H9 (cell line): ENCODE results near the gene ABHD17C. TPM values are rescaled to one million over a fixed set of nuclear protein-coding genes. Genes with fewer than 3 reads are reported as not detected.

Experiments
- DNase-seq: peaks from one replicate; pipeline ENCODE4 v3.0.0-alpha.2; 2017
- H2AFZ ChIP-seq: one replicate; pipeline ENCODE4 v1.6.1; 2013; ENCODE audit warnings: mild to moderate bottlenecking, low read length, control low read depth, moderate library complexity
- H2AK5ac ChIP-seq: 2 replicates; pipeline ENCODE4 v1.6.1; 2013; ENCODE audit warnings: low read length, control low read depth, mixed read lengths; ENCODE audit not compliant: insufficient read length
- H2BK120ac ChIP-seq: one replicate; pipeline ENCODE4 v1.6.1; 2013; ENCODE audit warnings: low read depth, mild to moderate bottlenecking, low read length, control low read depth, inconsistent platforms; ENCODE audit not compliant: poor library complexity, severe bottlenecking
- H2BK12ac ChIP-seq: 2 replicates; pipeline ENCODE4 v1.6.1; 2013; ENCODE audit warnings: low read length, control low read depth, mixed read lengths, low read depth; ENCODE audit not compliant: insufficient read length
- H2BK15ac ChIP-seq: 2 replicates; pipeline ENCODE4 v1.6.1; 2013; ENCODE audit warnings: low read depth, low read length, control low read depth
- H2BK20ac ChIP-seq: one replicate; pipeline ENCODE4 v1.6.1; 2013; ENCODE audit warnings: low read depth, mild to moderate bottlenecking, low read length, control low read depth, inconsistent platforms; ENCODE audit not compliant: poor library complexity, severe bottlenecking
- H2BK5ac ChIP-seq: 2 replicates; pipeline ENCODE4 v1.6.1; 2013; ENCODE audit warnings: low read length, control low read depth, mixed read lengths; ENCODE audit not compliant: insufficient read length
- H3K14ac ChIP-seq: 2 replicates; pipeline ENCODE4 v1.6.1; 2013; ENCODE audit warnings: low read length, control low read depth; ENCODE audit not compliant: insufficient read depth
- H3K18ac ChIP-seq: 2 replicates; pipeline ENCODE4 v1.6.1; 2013; ENCODE audit warnings: low read depth, mild to moderate bottlenecking, mixed read lengths, low read length, control low read depth; ENCODE audit not compliant: insufficient read length
- H3K23ac ChIP-seq: 2 replicates; pipeline ENCODE4 v1.6.1; 2013; ENCODE audit warnings: low read length, control low read depth, mixed read lengths, low read depth; ENCODE audit not compliant: insufficient read length
- H3K23me2 ChIP-seq: 2 replicates; pipeline ENCODE4 v1.6.1; 2013; ENCODE audit warnings: low read depth, mild to moderate bottlenecking, mixed read lengths, low read length, control low read depth; ENCODE audit not compliant: insufficient read length, poor library complexity, severe bottlenecking
- H3K27ac ChIP-seq: 2 replicates; pipeline ENCODE4 v1.5.1; 2013; ENCODE audit warnings: low read length, control low read depth, mixed read lengths, low read depth; ENCODE audit not compliant: insufficient read length
- H3K27me3 ChIP-seq: 2 replicates; pipeline ENCODE4 v1.6.1; 2013; ENCODE audit warnings: low read length, control low read depth, inconsistent platforms; ENCODE audit not compliant: insufficient read depth
- H3K4ac ChIP-seq: 2 replicates; pipeline ENCODE4 v1.6.1; 2013; ENCODE audit warnings: low read depth, mild to moderate bottlenecking, control low read depth, inconsistent platforms, low read length, moderate library complexity
- H3K4me1 ChIP-seq: 2 replicates; pipeline ENCODE4 v1.6.1; 2013; ENCODE audit warnings: low read length, control low read depth, inconsistent platforms; ENCODE audit not compliant: insufficient read depth
- H3K4me2 ChIP-seq: 2 replicates; pipeline ENCODE4 v1.6.1; 2013; ENCODE audit warnings: low read length, control low read depth, mixed read lengths; ENCODE audit not compliant: insufficient read length, insufficient read depth
- H3K56ac ChIP-seq: 2 replicates; pipeline ENCODE4 v1.6.1; 2013; ENCODE audit warnings: low read depth, mild to moderate bottlenecking, mixed read lengths, low read length, control low read depth; ENCODE audit not compliant: insufficient read length
- H3K79me1 ChIP-seq: 2 replicates; pipeline ENCODE4 v1.6.1; 2013; ENCODE audit warnings: low read depth, mild to moderate bottlenecking, moderate library complexity, low read length, control low read depth, inconsistent platforms; ENCODE audit not compliant: insufficient read depth, poor library complexity, severe bottlenecking
- H3K79me2 ChIP-seq: 2 replicates; pipeline ENCODE4 v1.6.1; 2013; ENCODE audit warnings: low read length, control low read depth, inconsistent platforms; ENCODE audit not compliant: insufficient read depth
- H3K9ac ChIP-seq: 2 replicates; pipeline ENCODE4 v1.6.1; 2013; ENCODE audit warnings: low read length, control low read depth, mixed read lengths; ENCODE audit not compliant: insufficient read length; ENCODE audit errors: extremely low read depth
- H3K9me3 ChIP-seq: one replicate; pipeline ENCODE4 v1.6.1; 2013; ENCODE audit warnings: low read depth, low read length, inconsistent platforms; ENCODE audit not compliant: control insufficient read depth
- H3T11ph ChIP-seq: one replicate; pipeline ENCODE4 v1.6.1; 2013; ENCODE audit warnings: mild to moderate bottlenecking, low read length, control low read depth, inconsistent platforms
- H4K20me1 ChIP-seq: one replicate; pipeline ENCODE4 v1.6.1; 2013; ENCODE audit not compliant: control insufficient read depth, insufficient read length, insufficient read depth
- H4K5ac ChIP-seq: 2 replicates; pipeline ENCODE4 v1.6.1; 2013; ENCODE audit warnings: low read depth, mild to moderate bottlenecking, mixed read lengths, low read length, control low read depth; ENCODE audit not compliant: insufficient read length
- H4K8ac ChIP-seq: replicated peaks from 2 replicates; pipeline ENCODE4 v1.6.1; 2013; ENCODE audit warnings: low read length, control low read depth, mixed read lengths, low read depth; ENCODE audit not compliant: insufficient read length
- H4K91ac ChIP-seq: 2 replicates; pipeline ENCODE4 v1.6.1; 2013; ENCODE audit warnings: low read depth, mild to moderate bottlenecking, moderate library complexity, mixed read lengths, low read length, control low read depth; ENCODE audit not compliant: insufficient read length
- H3K27ac Mint-ChIP-seq, 3 experiments: 2 replicates in 2 of 3; 3 replicates in 1 of 3; pipeline ENCODE4 v1.8.0; 2020 to 2021; ENCODE audit warnings: mixed read lengths in 3 of 3, mild to moderate bottlenecking in 1 of 3, moderate library complexity in 1 of 3
- H3K27me3 Mint-ChIP-seq: 2 replicates; pipeline ENCODE4 v1.8.0; 2021; ENCODE audit warnings: low read depth, mild to moderate bottlenecking, moderate library complexity, mixed read lengths
- H3K36me3 Mint-ChIP-seq, 3 experiments: 2 replicates in 2 of 3; 3 replicates in 1 of 3; pipeline ENCODE4 v1.8.0; 2020 to 2021; ENCODE audit warnings: low read depth in 3 of 3, mixed read lengths in 3 of 3; ENCODE audit not compliant: insufficient read depth in 1 of 3
- H3K4me1 Mint-ChIP-seq, 2 experiments: 2 replicates each; pipeline ENCODE4 v1.8.0; 2020; ENCODE audit warnings: mixed read lengths in 2 of 2
- H3K4me3 Mint-ChIP-seq, 2 experiments: 2 replicates in 1 of 2; 3 replicates in 1 of 2; pipeline ENCODE4 v1.8.0; 2020 to 2021; ENCODE audit warnings: mild to moderate bottlenecking in 2 of 2, mixed read lengths in 2 of 2, moderate library complexity in 1 of 2
- H3K9me3 Mint-ChIP-seq, 2 experiments: 2 replicates in 1 of 2; 3 replicates in 1 of 2; pipeline ENCODE4 v1.8.0; 2020; ENCODE audit warnings: mild to moderate bottlenecking in 2 of 2, mixed read lengths in 2 of 2, moderate library complexity in 1 of 2
- WGBS: extraction: QIAGEN DNeasy Blood & Tissue Kit; methylation state at CpG from one replicate; pipeline ENCODE4 v1.1.7; 2013; ENCODE audit warnings: missing lambda C conversion rate, low lambda C conversion rate, mixed read lengths; ENCODE audit not compliant: insufficient read length; ENCODE audit errors: extremely low coverage; 5-methylcytosine and 5-hydroxymethylcytosine counted together
- total RNA-seq: library from RNA; stranded (reverse); gene quantifications from 2 replicates; pipeline ENCODE4 v1.2.1, GENCODE V29; 2021
- TF ChIP-seq, protein P1 (sequence below): fragments of 200-600 bp; sonication (generic); conservative IDR thresholded peaks from 3 replicates; pipeline ENCODE4 v1.8.0; 2021; ENCODE audit warnings: antibody characterized with exemption, mild to moderate bottlenecking

Gene ABHD17C
- total RNA-seq, 1 experiment from 2014 or later: 21.5 TPM

DNA sequence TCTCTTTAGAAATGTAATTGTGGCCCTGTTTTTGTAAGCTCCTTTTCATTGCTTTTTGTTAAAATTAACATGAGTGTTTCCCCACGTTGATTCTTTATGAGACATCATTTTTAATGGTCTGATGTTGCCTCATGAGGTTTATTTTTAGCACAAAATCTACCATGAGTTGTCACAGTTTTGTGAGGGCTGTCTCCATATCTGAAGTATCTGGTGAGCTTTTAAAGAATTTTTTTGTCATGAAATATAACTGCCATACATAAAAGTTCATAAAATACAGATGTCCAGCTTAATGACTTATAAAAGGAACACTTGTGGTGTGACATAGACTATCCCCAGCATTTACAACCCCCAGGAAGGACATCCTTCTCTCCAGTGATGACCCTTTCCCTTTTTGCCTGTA, 49.7 kb downstream of the ABHD17C start:
- Histone ChIP-seq H2AFZ (no peak overlapping the region), H3K4me2 (peak overlapping the region; percentile 18), H3K9me3 (no peaks in the 10 kb centered on the region), H4K5ac (no peak overlapping the region), H2BK12ac (no peak overlapping the region), H3K14ac (no peak overlapping the region), H3T11ph (no peak overlapping the region), H3K4ac (no peak overlapping the region), H3K27ac (no peak overlapping the region), H3K79me2 (no peaks in the 10 kb centered on the region), H3K9ac (no peak overlapping the region), H4K91ac (no peak overlapping the region), H3K56ac (no peak overlapping the region), H2BK20ac (no peak overlapping the region), H3K18ac (no peak overlapping the region), H4K8ac (no peak overlapping the region), H4K20me1 (no peaks in the 10 kb centered on the region), H3K79me1 (no peaks in the 10 kb centered on the region), H3K23me2 (no peaks in the 10 kb centered on the region), H3K4me1 (peaks cover 5% of the 10 kb centered on the region; the same call in 1 of the 2 replicates), H3K27me3 (no peaks in the 10 kb centered on the region), H2AK5ac (no peak overlapping the region), H2BK120ac (no peak overlapping the region), H2BK15ac (no peak overlapping the region), H3K23ac (no peak overlapping the region), H2BK5ac (no peak overlapping the region)
- peaks cover 3 to 9% (median 5%) of the 10 kb centered on the region in 3 experiments for H3K36me3 Mint-ChIP-seq
- DNase-seq: no peak
- TF ChIP-seq, protein P1, sequence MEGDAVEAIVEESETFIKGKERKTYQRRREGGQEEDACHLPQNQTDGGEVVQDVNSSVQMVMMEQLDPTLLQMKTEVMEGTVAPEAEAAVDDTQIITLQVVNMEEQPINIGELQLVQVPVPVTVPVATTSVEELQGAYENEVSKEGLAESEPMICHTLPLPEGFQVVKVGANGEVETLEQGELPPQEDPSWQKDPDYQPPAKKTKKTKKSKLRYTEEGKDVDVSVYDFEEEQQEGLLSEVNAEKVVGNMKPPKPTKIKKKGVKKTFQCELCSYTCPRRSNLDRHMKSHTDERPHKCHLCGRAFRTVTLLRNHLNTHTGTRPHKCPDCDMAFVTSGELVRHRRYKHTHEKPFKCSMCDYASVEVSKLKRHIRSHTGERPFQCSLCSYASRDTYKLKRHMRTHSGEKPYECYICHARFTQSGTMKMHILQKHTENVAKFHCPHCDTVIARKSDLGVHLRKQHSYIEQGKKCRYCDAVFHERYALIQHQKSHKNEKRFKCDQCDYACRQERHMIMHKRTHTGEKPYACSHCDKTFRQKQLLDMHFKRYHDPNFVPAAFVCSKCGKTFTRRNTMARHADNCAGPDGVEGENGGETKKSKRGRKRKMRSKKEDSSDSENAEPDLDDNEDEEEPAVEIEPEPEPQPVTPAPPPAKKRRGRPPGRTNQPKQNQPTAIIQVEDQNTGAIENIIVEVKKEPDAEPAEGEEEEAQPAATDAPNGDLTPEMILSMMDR: no peak
- H3K27me3 Mint-ChIP-seq: 0 out of 2 replicates have a peak, but pooled peaks cover 1% of the 10 kb centered on the region
- WGBS: no CpG with 5 or more reads among the region's 1 CpG
- no peak overlapping the region for H3K4me3 Mint-ChIP-seq
- peak overlapping the region in 1 of 3 experiments; percentile 37; a peak in 2 of 7 replicates for H3K27ac Mint-ChIP-seq
- peaks cover 25 to 31% of the 10 kb centered on the region in 2 experiments for H3K4me1 Mint-ChIP-seq
- peaks cover 2 to 8% of the 10 kb centered on the region in 2 experiments; a peak in 1 of 5 replicates for H3K9me3 Mint-ChIP-seq
